Measurements from ENCODE around the gene NUP50.
A peak's percentile ranks its signal among the peaks of the same experiment; 100 is the strongest.

The NUP50 gene

GRCh38 chr22:45194686-45195085 is 31.0 kb downstream of the NUP50 start:
- no peak for DNase-seq (ENCODE audit: low spot score)

- DNase-seq (ENCODE audit: low spot score): no peak
Measured at GRCh38 chr22:45195616-45196015, 31.9 kb downstream of the NUP50 start.

- no peak for DNase-seq (ENCODE audit: low spot score)
Measured at GRCh38 chr22:45196308-45196707, 32.6 kb downstream of the NUP50 start.

GRCh38 chr22:45196926-45197605 is 33.3 kb downstream of the NUP50 start:
- DNase-seq (ENCODE audit: low spot score): no peak

GRCh38 chr22:45197606-45198462 is 34.1 kb downstream of the NUP50 start:
- DNase-seq (ENCODE audit: low spot score): no peak

- DNase-seq (ENCODE audit: low spot score): no peak
Measured at GRCh38 chr22:45198463-45198795, 34.7 kb downstream of the NUP50 start.

GRCh38 chr22:45199723-45200122 is 36.0 kb downstream of the NUP50 start:
- DNase-seq (ENCODE audit: low spot score): no peak

- no peak for DNase-seq (ENCODE audit: low spot score)
Measured at GRCh38 chr22:45200230-45200629, 36.5 kb downstream of the NUP50 start.

GRCh38 chr22:45200860-45201511 is 37.3 kb downstream of the NUP50 start:
- peak; percentile 61 for DNase-seq (ENCODE audit: low spot score)

- DNase-seq (ENCODE audit: low spot score): no peak
Measured at GRCh38 chr22:45201678-45202332, 38.1 kb downstream of the NUP50 start.

GRCh38 chr22:45202333-45203149 is 38.8 kb downstream of the NUP50 start:
- DNase-seq (ENCODE audit: low spot score): no peak

GRCh38 chr22:45203150-45203951 is 39.6 kb downstream of the NUP50 start:
- no peak for DNase-seq (ENCODE audit: low spot score)

GRCh38 chr22:45204241-45204640 is 40.5 kb downstream of the NUP50 start:
- no peak for DNase-seq (ENCODE audit: low spot score)

- no peak for DNase-seq (ENCODE audit: low spot score)
Measured at GRCh38 chr22:45204819-45205218, 41.1 kb downstream of the NUP50 start.

- DNase-seq (ENCODE audit: low spot score): no peak
Measured at GRCh38 chr22:45205276-45205925, 41.7 kb downstream of the NUP50 start.

GRCh38 chr22:45206233-45206632 is 42.5 kb downstream of the NUP50 start:
- no peak for DNase-seq (ENCODE audit: low spot score)

- no peak for DNase-seq (ENCODE audit: low spot score)
Measured at GRCh38 chr22:45207533-45207932, 43.8 kb downstream of the NUP50 start.

- DNase-seq (ENCODE audit: low spot score): no peak
Measured at GRCh38 chr22:45207981-45208664, 44.4 kb downstream of the NUP50 start.

GRCh38 chr22:45208696-45208992 is 44.9 kb downstream of the NUP50 start:
- DNase-seq (ENCODE audit: low spot score): no peak

All from SK-N-DZ (cell line).